ENCODE data around the gene AKNA.

The AKNA gene

DNA sequence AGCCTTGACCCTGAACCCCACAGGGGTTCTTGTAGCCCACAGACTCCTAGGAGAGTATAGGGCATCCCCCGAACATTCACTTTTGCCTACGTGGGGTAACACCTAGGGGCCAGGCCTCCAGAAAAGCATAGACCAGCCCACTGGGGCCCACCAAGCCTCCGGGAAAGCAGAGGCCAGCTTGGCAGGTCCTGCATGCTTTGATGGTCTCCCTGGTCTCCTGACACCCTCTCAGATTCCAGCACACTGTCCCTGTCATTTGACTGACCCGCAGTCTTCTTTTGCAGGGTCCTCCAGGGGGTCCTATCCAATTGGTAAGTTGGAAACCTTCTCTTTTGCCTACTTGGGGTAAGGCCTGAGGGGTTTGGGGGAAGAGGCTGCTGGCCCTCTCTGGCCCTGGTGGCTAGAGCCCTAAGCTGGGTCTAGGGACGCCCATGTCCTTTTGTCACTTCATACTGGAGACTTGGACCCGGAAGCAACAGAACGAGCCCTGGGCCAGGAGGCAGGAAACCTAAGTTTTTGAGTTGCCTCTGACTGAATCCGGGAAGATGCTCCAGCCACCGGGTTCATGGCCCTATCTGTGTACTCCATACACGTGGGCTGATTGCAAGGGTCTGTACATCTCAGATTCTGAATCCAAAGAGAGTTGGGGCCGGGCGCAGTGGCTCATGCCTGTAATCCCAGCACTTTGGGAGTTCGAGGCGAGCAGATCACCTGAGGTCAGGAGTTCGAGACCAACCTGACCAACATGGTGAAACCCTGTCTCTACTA lies 85.8 kb downstream of the AKNA start:
- no peak for DNase-seq (ENCODE audit: low spot score)

DNA sequence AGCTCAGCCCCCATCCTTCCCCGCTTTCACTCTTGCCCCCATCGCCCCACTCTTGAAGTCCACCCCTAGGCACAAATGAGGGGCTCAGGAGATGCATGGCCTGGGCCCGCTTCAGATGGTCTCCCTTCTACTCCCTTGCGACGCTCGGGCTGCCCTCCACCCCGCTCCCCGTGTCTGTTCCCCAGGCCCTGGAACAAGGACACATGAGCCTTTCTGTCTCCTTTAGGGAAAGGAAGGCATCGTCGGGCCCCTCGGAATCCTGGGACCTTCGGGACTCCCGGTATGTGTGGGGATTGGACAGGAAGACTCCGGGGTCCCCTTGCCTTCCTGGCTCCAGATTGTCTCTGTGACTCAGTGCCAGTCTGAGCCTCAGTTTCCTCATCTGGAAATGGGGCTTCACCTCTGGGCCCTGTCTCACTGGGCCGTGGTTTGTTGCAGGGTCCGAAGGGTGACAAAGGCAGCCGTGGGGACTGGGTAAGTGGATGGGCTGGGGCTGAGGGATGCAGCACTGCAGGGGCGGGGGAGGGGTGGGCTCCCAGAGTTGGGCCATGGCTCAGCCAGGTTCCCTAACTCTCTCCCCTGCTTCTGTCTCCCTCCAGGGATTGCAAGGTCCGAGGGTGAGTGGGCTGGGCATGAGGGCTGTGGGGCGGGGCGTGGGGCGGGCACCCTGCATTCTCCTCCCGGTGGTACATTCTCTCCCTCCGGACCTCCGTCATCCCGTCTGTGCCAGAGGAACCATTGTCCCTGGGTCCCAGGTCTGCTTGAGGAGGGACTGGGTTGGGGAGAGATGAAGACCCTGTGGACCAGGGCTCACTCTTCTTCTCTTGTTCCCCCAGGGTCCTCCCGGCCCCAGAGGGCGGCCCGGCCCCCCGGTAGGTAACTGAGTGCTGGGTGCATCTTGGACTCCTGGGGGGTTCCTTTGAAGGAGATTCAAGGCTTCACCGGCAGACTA lies 86.7 kb downstream of the AKNA start:
- DNase-seq (ENCODE audit: low spot score) = no peak

DNA sequence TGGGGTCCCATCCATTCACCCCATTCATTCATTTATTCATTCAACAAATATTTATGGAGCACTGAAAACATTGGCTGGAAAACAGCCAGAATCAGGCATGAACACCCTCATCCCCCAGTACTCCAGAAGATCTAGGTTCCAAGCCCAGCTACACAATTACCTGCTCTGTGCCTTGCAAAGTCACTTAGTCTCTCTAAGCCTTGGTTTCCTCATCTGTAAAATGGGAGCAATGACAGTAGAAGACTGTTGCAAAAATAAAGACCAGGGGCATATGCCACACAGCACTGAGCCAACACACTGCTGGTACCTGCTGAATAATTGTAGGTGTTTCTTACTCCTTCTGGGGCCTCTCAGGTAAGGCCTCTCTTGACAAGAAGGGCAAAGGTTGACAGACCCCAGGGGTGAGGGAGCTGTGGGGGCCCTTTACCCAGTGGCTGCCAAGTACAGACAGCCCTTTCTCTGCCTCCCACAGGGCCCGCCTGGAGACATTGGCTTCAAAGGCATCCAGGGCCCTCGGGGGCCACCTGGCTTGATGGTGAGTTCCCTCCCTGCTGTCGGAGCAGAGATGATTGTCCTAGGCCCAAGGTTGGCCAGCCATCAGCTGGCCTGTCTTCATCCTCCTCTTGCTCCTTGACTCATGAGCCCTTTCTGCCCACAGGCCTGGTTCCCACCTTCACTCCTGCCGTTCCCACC lies 87.5 kb downstream of the AKNA start:
- no peak for DNase-seq (ENCODE audit: low spot score)

DNA sequence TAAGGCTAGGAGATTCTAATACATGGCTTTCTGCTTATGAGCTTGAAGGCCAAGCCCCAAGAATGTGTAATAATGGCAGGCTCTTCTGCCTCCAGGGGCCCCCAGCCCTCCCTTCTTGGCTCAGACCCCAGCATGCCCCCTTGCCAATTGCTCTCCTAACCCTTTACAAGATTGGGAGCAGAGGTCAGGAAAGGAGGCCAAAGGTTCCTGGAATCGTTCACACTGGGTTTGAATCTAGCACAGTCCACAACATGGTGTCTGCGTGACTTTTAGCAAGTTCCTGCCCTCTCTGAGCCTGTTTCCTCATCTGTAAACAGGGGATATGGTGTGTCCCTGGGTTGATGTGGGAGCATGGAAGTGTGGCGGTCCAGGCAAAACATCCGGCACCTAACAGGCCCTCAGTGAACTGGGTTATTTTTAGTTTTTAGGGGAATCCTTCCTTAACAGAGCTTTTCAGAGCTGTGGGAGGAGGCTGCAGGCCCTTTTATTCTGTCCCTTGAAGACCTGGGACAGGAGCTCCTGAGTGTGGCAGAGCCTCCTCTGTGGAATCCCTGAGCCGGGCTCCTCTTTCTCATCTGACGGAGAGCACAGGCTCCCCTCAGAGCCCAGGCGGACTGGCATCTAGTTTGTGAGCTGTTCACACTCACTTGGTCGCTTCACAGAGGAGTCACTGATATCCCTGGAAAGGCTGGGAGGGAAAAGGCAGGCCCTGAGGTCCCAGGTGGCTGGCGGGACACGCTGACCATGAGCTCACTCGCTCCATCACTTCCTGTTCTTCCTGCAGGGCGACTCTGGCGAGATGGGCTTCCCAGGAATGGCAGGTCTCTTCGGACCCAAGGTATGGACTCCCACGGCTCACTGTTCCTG lies 88.3 kb downstream of the AKNA start:
- no peak for DNase-seq (ENCODE audit: low spot score)

DNA sequence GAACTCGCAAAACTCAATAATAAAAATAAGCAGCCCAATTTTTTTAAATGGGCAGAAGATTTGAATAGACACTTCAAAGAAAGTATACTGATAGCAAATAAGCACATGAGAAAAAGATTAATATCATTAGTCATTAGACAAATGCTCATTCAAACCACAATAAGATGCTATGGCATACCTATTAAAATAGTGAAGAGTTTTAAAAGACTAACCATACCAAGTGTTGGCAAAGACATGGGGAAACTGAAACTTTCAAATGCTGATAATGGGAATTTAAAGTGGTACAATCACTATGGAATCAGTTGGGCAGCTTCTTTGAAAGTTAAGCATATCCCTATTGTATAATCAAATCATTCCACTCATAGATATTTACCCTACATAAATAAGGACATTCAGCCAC lies 91.4 kb downstream of the AKNA start:
- DNase-seq (ENCODE audit: low spot score) = no peak

DNA sequence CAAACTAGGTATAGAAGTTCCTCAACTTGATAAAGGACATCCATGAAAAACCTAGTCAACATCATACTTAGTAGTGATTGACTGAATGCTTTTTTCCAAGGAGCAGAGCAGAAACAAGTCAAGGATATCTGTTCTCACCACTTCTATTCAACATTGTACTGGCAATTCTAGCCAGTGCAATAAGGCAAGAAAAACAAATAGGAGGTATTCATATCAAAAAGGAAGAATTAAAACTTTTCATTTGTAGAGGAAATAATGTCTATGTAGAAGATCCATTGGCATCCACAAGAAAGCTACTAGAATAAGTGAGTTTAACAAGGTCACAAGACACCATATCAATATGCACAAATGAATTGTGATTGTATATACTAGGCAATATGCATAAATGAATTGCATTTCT lies 93.1 kb downstream of the AKNA start:
- no peak for DNase-seq (ENCODE audit: low spot score)

DNA sequence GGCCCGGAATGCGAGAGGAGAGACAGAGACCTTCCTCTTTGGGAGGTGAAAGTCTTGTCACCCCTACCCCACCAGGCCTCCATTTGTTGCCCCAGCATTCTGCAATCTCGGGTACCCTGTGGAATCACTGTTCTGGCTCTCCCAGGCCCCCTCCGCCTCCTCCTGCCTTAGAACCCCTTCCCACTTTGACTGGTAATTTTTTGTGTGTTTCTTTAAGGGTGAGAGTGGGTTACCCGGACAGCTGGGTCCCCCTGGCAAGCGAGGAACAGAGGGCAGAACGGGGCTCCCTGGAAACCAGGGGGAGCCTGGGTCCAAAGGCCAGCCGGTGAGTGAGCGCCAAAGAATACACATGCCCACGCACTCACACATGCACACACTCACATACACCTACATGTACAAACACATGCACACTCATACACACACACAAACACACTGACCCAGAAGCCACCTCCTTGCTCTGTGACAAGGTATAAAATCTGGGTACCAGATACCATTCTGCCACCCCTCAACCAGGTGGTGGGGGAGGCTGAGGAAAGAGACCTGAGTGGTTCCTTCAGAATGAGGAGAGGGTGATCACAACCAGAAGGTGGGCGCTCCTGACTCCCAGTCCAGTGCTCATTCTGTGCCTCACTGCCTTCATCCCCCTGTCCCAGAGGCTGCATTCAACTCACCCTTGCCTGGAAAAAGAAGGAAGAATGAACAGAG lies 95.7 kb downstream of the AKNA start:
- DNase-seq (ENCODE audit: low spot score) = no peak

DNA sequence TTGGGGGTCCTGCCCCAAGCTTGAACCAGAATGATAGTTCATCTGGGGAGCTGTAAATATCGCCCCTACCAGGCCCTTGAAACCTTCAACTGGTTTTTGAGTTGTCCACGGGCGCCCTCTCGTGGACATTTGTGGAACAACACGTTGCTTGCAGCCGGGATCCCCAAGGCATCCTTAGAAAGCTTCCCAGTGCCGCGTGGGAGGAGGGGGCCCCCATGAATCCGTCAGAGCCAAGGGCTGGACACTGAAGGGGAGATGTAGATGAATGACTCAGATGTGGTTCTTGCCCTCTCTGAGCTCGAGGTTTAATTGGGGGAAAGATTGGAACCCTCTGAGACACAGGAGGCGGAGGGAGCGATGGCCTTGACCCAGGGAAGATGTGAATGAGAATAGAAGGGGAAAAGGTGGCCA lies 96.7 kb downstream of the AKNA start:
- DNase-seq (ENCODE audit: low spot score) = peak; percentile 54

DNA sequence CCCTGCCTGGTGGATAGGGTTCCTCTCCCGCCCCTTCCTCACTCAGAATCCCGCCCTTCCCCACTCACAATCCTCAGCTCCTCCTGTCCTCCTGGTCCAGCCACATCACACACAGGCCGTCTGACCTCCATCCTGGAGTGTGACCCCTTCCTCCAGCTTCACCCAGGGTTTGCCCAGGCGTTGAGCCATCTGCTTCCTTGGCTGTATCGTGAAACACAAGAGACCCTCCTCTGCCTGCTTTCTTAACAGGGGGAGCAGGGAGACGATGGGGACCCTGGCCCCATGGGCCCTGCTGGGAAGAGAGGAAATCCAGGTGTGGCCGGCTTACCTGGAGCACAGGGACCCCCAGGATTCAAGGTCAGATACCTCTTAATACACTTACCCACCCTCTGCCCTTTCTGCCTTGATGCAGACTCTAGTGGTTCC lies 97.2 kb downstream of the AKNA start:
- no peak for DNase-seq (ENCODE audit: low spot score)

DNA sequence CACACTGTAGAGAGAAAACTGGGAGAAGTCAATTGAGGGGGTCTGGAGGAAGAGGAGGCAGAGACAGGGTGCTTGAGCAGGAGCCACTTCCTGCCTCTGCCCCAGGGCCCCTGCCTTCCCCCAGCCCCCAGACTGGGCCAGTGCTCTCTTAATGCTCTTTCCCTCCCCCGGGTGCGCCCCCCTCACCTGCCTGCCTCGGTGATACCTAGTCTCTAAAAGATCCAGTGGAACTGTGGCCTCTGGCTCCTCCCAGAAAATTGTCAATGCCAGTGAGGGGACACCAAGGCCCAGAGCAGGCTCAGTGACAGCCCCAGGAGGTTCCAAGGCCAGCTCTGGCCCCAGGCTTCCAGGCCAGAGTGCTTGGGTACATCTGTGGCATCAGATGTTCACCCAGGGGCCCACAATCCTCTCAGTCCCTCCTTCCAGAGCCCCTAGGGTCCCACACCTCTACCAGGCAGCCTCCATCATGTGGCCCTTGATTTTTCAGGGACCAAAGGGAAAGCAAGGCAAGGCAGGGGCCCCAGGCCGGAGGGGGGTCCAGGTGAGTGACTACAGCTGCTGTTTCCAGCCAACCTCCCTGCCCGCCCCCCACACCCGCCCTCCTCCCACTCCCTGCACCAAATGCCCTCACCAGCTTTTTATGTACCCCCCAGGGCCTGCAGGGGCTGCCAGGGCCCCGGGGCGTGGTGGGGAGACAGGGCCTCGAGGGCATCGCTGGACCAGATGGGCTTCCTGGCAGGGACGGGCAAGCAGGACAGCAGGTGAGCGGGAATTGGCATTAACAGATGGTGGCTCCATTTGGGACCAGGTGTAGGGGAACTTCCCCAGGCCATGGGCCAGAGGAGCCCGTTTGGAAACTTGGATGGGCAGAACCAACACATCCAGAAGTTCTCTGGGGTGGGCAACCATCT lies 98.0 kb downstream of the AKNA start:
- DNase-seq (ENCODE audit: low spot score) = no peak

DNA sequence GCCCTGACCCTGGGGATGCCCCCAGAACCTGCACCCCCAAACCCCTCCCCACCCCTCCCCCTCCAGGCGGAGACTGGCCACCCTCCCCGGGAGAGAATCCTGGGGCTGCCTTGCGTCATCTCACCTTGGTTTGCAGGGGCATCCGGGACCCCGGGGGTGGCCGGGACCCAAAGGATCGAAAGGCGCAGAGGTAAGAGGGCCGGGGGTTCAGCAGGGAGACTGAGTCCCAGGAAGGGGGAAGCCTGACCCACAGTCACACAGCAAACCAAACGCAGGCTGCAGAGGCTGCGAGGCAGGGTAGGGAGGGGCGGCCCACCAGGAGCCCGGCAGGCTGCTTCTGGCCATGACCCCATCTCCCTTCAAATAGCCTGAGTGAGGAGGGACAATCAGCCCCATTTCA lies 98.7 kb downstream of the AKNA start:
- no peak for DNase-seq (ENCODE audit: low spot score)

DNA sequence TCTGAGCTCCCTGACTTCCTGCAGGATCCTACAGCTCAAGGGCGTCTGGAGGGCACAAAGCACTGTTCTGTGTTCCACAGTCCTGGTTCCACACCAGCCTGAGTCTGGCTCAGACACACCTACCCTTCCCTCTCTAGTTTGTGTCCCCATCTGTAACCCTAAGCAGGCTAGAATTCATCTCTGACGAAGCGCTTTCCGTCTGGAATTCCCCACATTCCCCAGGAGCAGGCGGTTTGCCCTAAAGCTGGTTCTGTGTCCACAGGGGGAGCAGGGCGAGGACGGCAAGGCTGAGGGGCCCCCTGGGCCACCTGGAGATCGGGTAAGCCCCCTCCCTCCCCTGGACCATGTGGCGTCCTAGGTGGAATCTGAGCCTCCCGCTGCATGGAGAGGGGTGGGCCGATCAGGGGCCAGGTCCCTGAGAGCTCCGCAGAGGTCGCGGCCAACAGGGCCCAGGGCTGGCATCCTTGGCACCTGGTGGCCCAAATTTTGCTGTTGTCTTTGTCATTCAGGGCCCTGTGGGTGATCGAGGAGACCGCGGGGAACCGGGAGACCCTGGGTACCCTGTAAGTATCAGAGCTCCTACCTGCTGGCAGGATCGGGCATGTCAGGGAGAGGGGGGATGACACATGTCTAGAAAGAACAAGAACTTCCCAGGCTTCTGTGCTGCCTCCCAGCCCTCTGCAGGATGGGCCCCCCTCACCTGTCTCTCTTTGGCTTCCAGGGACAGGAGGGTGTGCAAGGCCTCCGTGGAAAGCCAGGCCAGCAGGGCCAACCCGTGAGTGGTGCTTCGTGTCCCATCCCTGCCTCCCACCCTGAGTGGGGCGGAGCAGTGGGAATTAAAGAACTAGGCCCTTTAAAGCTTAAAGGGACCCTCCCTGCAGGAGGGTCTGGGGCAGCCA lies 99.3 kb downstream of the AKNA start:
- no peak for DNase-seq (ENCODE audit: low spot score)

DNA sequence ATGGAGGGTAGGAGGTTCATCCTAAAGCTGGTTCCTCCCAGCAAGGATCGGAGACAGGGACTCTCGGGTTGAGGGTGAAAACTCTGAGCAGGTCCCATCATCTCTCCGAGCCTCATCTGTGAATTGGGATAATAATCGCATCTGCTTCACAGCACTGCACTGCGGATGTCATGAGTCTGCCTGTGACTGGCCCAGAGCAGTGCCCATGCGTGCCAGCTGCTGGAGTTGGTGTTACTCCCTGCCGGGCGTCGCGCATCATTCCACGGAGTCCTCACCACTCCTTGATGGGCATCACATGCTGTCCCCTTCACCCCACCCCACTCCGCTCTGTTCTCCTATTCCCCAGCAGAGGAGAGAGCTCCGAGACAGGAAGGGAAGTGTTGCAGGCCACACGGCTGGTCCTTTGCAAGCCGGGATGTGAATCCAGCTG lies 100.0 kb downstream of the AKNA start:
- DNase-seq (ENCODE audit: low spot score) = no peak

DNA sequence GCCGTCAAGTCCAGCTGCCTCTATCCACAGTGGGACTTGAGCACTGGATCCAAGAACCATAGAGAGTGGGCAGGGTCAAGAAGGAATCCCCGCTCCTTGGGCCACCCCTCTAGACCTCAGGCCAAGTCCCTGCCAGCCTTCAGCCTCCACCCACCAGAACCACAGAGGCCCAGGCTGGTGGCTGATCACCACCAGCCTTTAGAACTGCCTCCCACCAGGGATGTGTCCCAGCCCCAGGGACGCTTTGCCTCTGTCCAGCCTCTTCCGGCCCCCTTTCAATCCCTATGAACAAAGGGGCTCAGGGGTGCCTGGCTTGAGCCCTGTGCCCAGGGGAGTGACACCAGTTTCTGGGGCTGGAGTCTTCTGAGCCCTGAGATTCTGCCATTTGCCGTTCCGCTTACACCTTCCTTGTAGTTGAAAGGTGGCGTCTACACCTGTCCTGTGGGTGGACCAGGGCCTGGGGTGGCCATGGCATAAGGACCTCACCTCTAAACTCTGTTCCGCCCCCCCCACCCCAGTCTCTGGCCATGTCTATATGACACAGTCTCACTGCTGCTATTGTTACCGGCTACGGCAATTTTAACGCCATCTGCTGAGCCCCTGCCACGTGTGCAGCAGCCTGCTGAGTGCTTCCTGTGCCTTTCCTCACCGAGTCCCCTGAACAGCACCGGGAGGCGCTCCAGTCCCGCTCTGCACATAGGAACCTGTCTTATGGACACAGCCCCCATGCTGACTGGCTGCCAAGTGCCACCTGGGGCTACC lies 100.6 kb downstream of the AKNA start:
- DNase-seq (ENCODE audit: low spot score) = no peak

DNA sequence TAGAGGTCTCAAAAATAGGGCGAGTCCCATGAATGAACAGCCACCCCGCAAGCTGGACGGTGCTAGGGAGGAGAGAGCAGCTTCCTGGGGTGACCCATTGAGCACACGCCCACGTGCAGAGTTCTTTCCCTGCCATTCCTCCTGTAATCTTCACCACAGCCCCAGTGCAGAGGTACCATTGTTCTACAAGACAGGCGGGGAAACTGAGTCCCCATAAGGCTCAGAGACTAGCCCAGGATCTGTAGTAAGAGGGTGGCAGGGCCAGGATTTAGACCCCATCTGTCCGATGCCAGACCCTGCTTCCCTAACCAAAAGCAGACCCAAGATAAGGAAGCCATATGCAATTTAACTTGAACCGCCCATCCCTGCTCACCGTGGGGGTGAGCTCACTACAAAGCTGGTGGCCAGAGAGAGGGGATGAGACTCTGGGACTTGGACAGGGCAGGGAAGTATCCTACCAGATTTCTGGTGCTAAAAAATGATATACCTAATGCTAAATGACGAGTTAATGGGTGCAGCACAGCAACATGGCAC lies 101.6 kb downstream of the AKNA start:
- no peak for DNase-seq (ENCODE audit: low spot score)

DNA sequence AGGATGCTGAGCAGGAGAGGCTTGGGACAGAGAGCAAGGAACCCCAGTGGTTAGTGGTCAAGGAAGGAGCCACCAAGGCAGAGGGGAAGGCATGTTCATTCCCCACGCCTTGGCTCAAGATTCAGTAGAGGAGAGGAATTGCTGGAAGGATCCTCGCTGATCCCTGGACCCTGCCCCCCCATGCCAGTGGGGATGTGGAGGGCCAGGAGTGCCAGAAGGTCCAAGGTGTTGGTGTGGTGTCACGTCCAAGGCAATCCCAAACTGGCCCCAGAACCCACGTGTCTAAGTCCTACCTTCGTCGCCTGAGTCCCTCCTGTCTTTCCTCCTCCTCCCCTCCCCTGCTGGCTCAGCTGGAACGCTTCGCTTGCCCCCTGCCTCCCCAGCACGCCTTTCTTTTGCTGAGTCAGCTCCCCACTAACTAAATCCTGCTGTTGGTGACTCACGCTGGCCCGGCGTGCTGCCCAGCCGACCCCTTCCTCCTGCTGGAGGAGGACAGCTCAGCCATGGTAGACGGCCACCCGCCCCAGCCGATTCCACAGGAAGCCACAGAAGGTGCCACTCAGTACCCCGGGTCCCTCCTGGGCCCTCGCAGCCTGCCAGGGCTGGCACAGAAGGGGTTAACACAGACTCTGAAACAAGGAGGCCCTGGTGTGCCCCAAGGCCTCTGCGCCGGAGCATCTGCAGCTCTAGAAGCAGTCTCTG lies 102.5 kb downstream of the AKNA start:
- DNase-seq (ENCODE audit: low spot score) = no peak
